ENCODE measurements around the gene KDM1A. TPM values are rescaled to one million over a fixed set of nuclear protein-coding genes. Genes with fewer than 3 reads are reported as not detected.

The KDM1A gene
- total RNA-seq, 1 donor = 108 TPM

DNA sequence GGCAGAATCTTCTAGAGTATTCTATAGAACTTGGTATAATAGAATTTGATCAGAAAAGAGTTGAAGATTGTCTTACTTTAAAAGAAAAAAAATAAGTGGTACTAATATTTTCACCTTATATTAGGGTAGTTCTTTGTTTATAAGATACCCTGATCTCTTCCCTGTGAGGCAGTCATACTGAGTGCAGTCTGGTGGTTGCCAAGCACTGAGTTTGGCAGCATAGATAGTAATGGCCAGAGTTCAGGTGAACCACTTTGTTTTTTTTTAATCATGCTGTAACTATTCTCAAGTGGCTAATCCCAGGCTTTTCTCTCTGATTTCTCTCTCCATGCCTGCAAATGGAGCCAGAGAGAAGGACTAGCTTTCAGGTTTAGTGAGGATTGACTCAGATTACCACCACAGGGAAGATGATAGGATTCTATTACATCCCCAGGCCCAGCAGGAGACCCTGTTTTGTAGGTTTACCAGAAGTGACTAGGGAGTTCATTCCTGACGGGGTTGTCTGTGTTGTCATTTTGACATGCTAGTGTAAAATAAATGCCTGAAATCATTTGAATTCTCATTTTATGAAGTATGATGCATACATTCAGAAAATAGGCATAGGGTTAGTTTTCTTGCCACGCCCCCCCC is 16.7 kb downstream of the KDM1A start:
- no peak overlapping the region for H3K4me3 ChIP-seq (ENCODE audit: low read depth, low read length)
- DNase-seq (ENCODE audit: low read depth) = no peak
- TF ChIP-seq, protein P1, sequence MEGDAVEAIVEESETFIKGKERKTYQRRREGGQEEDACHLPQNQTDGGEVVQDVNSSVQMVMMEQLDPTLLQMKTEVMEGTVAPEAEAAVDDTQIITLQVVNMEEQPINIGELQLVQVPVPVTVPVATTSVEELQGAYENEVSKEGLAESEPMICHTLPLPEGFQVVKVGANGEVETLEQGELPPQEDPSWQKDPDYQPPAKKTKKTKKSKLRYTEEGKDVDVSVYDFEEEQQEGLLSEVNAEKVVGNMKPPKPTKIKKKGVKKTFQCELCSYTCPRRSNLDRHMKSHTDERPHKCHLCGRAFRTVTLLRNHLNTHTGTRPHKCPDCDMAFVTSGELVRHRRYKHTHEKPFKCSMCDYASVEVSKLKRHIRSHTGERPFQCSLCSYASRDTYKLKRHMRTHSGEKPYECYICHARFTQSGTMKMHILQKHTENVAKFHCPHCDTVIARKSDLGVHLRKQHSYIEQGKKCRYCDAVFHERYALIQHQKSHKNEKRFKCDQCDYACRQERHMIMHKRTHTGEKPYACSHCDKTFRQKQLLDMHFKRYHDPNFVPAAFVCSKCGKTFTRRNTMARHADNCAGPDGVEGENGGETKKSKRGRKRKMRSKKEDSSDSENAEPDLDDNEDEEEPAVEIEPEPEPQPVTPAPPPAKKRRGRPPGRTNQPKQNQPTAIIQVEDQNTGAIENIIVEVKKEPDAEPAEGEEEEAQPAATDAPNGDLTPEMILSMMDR (IDR thresholded peaks at IDR 0.05; ENCODE audit: insufficient read depth, low read depth, low read length) = no peak

DNA sequence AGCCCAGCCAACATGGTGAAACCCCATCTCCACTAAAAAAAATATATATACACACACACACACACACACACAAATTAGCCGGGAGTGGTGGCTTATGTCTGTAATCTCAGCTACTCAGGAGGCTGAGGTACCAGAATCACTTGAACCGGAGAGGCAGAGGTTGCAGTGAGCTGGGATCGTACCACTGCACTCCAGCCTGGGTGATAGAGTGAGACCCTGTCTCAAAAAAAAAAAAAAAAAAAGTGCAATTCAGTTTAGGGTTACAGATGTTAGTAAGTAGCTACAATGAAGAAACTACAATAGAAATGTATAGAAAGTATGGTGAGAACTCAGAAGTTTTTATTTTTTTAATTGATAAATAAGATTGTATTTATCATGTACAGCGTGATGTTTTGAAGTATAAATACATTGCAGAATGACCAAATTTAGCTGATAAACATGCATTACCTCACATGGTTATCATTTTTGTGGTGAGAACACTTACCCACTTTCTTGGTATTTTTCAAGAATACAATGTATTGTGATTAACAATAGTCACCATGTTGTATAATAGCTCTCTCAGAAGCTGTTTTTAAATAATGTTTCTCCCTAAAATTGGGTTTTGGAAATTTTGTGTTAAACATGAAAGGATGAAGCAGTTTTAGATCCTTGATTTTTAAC is 17.9 kb downstream of the KDM1A start:
- TF ChIP-seq, protein P1 (IDR thresholded peaks at IDR 0.05; ENCODE audit: insufficient read depth, low read depth, low read length) = no peak
- no peak overlapping the region for H3K4me3 ChIP-seq (ENCODE audit: low read depth, low read length)
- DNase-seq (ENCODE audit: low read depth) = peak; percentile 13

DNA sequence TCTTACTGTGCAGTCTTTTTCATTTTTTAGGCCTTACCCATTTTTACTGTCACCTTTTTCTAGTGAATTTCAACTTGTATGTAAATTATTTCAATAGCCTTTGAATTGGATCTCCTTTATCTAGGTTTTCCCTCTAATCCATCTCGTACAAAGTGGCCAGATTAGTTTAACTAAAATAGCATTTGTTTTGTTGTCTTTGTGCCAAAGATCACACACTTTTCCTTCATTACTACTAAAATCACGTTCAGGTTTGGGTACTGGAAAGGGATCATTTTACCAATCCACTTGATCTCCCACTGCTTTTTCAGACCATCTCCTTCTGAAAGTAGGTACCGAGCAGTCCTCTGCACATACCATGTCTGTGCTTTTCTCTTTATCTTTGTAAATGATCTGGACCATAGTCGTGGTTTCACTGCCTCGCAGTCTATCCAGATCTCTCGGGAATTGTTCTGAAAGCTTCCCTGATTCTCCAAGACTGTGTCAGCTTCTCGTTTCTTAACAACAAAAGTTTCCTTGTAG is 20.1 kb downstream of the KDM1A start:
- DNase-seq (ENCODE audit: low read depth) = no peak
- H3K4me3 ChIP-seq (ENCODE audit: low read depth, low read length) = no peak overlapping the region
- TF ChIP-seq, protein P1 (IDR thresholded peaks at IDR 0.05; ENCODE audit: insufficient read depth, low read depth, low read length) = no peak

DNA sequence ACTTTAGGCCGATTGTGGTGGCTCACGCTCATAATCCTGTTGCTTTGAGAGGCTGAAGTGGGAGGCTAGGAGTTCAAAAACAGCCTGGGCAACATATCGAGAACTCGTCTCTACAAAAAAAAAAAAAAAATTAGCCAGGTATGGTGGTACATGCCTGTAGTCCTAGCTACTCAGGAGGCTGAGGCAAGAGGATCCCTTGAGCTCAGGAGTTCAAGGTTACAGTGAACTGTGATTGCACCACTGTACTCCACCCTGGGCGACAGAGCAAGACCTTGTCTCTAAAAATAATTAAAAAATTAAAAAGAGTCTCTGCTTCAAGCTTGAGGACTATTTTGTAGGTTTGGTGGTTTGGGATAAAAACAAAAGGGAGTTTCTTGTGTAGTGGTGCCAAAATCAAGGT is 21.2 kb downstream of the KDM1A start:
- DNase-seq (ENCODE audit: low read depth) = no peak
- H3K4me3 ChIP-seq (ENCODE audit: low read depth, low read length) = no peak overlapping the region
- TF ChIP-seq, protein P1 (IDR thresholded peaks at IDR 0.05; ENCODE audit: insufficient read depth, low read depth, low read length) = no peak

DNA sequence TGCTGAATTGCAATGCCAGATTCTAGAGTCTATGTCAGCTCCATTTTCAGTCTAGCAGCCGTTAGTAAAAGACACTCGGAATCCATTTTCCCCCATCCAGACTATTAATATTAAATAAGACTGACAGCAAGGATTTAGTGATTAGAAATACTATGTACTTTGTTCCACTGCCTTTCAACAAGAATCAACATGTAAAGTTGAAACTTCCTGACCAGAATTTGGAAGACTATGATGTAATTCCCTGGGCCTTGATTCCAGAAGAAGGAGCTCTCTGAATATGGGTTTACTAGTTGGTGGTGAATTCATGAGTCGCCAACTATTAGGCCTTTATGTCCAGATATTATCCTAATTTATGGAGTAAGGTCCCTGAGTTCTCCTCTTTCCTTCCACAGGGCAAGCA is 24.8 kb downstream of the KDM1A start:
- no peak overlapping the region for H3K4me3 ChIP-seq (ENCODE audit: low read depth, low read length)
- TF ChIP-seq, protein P1 (IDR thresholded peaks at IDR 0.05; ENCODE audit: insufficient read depth, low read depth, low read length) = no peak
- DNase-seq (ENCODE audit: low read depth) = no peak

DNA sequence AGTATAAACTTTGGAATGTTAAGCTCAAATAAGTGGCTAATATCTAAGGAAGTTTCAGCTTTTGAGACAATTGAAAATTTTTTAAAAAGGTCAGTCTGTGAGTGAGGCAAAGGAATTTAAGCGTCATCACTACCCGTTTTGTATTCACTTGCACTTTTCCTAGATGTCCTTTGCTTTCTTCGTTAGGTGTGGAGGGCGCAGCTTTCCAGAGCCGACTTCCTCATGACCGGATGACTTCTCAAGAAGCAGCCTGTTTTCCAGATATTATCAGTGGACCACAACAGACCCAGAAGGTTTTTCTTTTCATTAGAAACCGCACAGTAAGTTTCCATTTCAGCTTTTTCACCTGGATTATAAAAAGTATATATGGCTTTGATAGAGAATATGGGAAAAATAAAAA is 30.9 kb downstream of the KDM1A start:
- no peak for DNase-seq (ENCODE audit: low read depth)
- TF ChIP-seq, protein P1 (IDR thresholded peaks at IDR 0.05; ENCODE audit: insufficient read depth, low read depth, low read length) = no peak
- H3K4me3 ChIP-seq (ENCODE audit: low read depth, low read length) = no peak overlapping the region
